SK-N-SH (cell line): ENCODE results near the gene TOR1A.
"Not testable (repeated sequence)": the region's sequence is repeated elsewhere in the genome, so short reads cannot be mapped to it uniquely, and the experiment has no call there.

Experiments
- CTCF ChIP-seq: fragments of 200-600 bp; sonication (generic); IDR thresholded peaks from 2 replicates; pipeline ENCODE4 v1.6.1; 2017; ENCODE audit warnings: antibody characterized with exemption, mild to moderate bottlenecking, moderate library complexity
- EP300 ChIP-seq, 2 experiments: IDR thresholded peaks; 2 replicates each; pipeline versions ENCODE4 v1.4.0 to v1.6.1; 2012; ENCODE audit warnings: borderline replicate concordance in 1 of 2, low read depth in 1 of 2, low read length in 1 of 2
- JUND ChIP-seq: IDR thresholded peaks from 2 replicates; pipeline ENCODE4 v1.4.0; 2012
- NFIC ChIP-seq: IDR thresholded peaks from 2 replicates; pipeline ENCODE4 v1.4.0; 2012; ENCODE audit warnings: borderline replicate concordance
- POLR2AphosphoS5 ChIP-seq: IDR thresholded peaks from 2 replicates; pipeline ENCODE4 v1.6.1; 2012; ENCODE audit warnings: low read depth, low read length
- REST ChIP-seq: IDR thresholded peaks from 2 replicates; pipeline ENCODE4 v1.6.1; 2012; ENCODE audit warnings: mild to moderate bottlenecking, low read depth, low read length, moderate library complexity

GRCh38 chr9:129784970-129785369 lies 39.0 kb downstream of the TOR1A start:
- not testable (repeated sequence) for TF ChIP-seq NFIC; REST; CTCF; JUND; EP300 (IDR thresholded peaks at IDR 0.05; ENCODE audit: borderline replicate concordance in 1 of 2, low read depth in 1 of 2, low read length in 1 of 2); POLR2AphosphoS5
